Calu3 (cell line): Measurements from ENCODE around the gene SSBP4. TPM values are rescaled to one million over a fixed set of nuclear protein-coding genes. Genes with fewer than 3 reads are reported as not detected.
A peak's percentile ranks its signal among the peaks of the same experiment; 100 is the strongest.

Experiments
- BruUV-seq: library from RNA; stranded (reverse); fragments of 400-500 nt; replicated peaks from 2 replicates; lab custom pipeline; 2021; lab: Mats Ljungman, UMichigan
- CTCF ChIA-PET: fragments of 300-600 bp; sonication (Branson Sonifier 250); formaldehyde crosslinking; loops from one replicate; lab custom pipeline; 2022; ENCODE audit warnings: antibody characterized with exemption; lab: Charles Lee
- DNase-seq: peaks from one replicate; pipeline ENCODE4 v3.0.0; 2022
- H3K27ac Mint-ChIP-seq: one replicate; pipeline ENCODE4 v1.8.0; 2022; ENCODE audit warnings: mixed read lengths; ENCODE audit not compliant: unreplicated experiment
- H3K27me3 Mint-ChIP-seq: one replicate; pipeline ENCODE4 v1.8.0; 2022; ENCODE audit warnings: mixed read lengths; ENCODE audit not compliant: unreplicated experiment
- H3K36me3 Mint-ChIP-seq: one replicate; pipeline ENCODE4 v1.8.0; 2022; ENCODE audit warnings: mild to moderate bottlenecking, moderate library complexity, mixed read lengths; ENCODE audit not compliant: insufficient read depth, unreplicated experiment
- H3K4me1 Mint-ChIP-seq: one replicate; pipeline ENCODE4 v1.8.0; 2022; ENCODE audit warnings: mild to moderate bottlenecking, low read depth, mixed read lengths; ENCODE audit not compliant: unreplicated experiment
- H3K4me3 Mint-ChIP-seq: one replicate; pipeline ENCODE4 v1.8.0; 2022; ENCODE audit warnings: mild to moderate bottlenecking, low read depth, moderate library complexity, mixed read lengths; ENCODE audit not compliant: unreplicated experiment
- H3K9me3 Mint-ChIP-seq: one replicate; pipeline ENCODE4 v1.8.0; 2022; ENCODE audit warnings: low read depth, mixed read lengths; ENCODE audit not compliant: unreplicated experiment
- intact Hi-C: fragments of 100-400 bp; cut with micrococcal nuclease; formaldehyde crosslinking; loops from one replicate; pipeline ENCODE4 v1.10.0; 2022; ENCODE audit not compliant: unreplicated experiment
- total RNA-seq: library from RNA; stranded (reverse); gene quantifications from 2 replicates; pipeline ENCODE4 v1.2.3, GENCODE V29; 2022
- TF ChIP-seq, protein P1 (sequence below): fragments of 200-600 bp; IDR thresholded peaks from one replicate; pipeline ENCODE4 v1.8.0; 2022; ENCODE audit warnings: antibody characterized with exemption; ENCODE audit not compliant: unreplicated experiment

SSBP4 gene
- total RNA-seq, 1 experiment from 2014 or later: 51.5 TPM

DNA sequence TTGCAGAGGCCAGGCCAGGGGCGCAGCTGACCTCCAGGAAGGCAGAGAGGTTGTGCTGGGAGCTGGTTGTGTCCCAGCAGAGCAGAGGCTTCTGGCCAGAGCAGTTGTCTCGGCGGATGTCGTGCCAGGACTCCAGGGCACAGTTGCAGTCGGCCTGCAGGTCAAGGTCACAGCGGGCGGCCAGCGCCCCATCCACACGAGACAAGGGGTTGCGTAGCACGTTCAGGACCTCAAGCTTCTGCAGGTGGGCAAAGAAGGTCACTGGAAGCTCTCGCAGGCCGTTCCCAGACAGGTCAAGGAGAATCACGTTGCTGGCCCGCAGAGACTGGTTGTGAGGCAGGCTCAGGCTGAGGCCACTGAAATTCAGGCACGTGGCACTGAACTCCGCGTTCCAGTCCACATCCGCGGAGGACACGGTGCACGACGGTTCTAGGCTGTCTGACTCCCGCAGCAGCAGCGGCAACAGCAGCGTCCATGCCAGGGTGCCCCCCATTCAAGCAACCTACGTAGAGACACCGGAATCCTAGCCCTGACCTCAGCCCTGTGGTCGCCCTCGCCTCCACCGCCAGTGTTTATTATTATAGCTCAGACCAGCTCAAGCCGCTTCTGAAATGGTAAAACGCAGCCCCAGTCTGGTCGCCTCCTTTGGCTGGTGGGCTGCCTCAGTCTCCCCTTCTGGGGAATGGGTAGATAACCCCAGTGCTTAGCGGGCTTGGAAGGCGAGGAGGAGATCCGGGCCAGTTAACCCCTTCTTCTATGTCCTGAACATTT lies 22.5 kb upstream of the SSBP4 start:
- CTCF ChIA-PET: no interaction called here
- Mint-ChIP-seq H3K27me3 (no peaks in the 10 kb centered on the region), H3K4me3 (no peak overlapping the region), H3K27ac (no peak overlapping the region), H3K9me3 (no peaks in the 10 kb centered on the region), H3K36me3 (peaks cover 7% of the 10 kb centered on the region), H3K4me1 (peaks cover 4% of the 10 kb centered on the region)
- no TSS peak for BruUV-seq
- DNase-seq: no peak
- intact Hi-C loops: no loop called here
- TF ChIP-seq, protein P1, sequence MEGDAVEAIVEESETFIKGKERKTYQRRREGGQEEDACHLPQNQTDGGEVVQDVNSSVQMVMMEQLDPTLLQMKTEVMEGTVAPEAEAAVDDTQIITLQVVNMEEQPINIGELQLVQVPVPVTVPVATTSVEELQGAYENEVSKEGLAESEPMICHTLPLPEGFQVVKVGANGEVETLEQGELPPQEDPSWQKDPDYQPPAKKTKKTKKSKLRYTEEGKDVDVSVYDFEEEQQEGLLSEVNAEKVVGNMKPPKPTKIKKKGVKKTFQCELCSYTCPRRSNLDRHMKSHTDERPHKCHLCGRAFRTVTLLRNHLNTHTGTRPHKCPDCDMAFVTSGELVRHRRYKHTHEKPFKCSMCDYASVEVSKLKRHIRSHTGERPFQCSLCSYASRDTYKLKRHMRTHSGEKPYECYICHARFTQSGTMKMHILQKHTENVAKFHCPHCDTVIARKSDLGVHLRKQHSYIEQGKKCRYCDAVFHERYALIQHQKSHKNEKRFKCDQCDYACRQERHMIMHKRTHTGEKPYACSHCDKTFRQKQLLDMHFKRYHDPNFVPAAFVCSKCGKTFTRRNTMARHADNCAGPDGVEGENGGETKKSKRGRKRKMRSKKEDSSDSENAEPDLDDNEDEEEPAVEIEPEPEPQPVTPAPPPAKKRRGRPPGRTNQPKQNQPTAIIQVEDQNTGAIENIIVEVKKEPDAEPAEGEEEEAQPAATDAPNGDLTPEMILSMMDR: no peak

- Mint-ChIP-seq H3K9me3 (no peaks in the 10 kb centered on the region), H3K36me3 (peaks cover 10% of the 10 kb centered on the region), H3K27ac (no peak within 1 kb of the TSS), H3K4me1 (peaks cover 13% of the 10 kb centered on the region), H3K4me3 (no peak within 1 kb of the TSS), H3K27me3 (no peaks in the 10 kb centered on the region)
- intact Hi-C loops: no loop called here
- CTCF ChIA-PET: no interaction called here
- no TSS peak for BruUV-seq
- TF ChIP-seq, protein P1: no peak
- DNase-seq: no peak
These were observed 21.7 kb upstream of the SSBP4 start, which contains the start of gene LRRC25 for GRCh38 chr19:18397242-18398202. Gene LRRC25 (minus strand): TSS chr19:18397622. CDS start chr19:18396963, 659 bp downstream.

DNA sequence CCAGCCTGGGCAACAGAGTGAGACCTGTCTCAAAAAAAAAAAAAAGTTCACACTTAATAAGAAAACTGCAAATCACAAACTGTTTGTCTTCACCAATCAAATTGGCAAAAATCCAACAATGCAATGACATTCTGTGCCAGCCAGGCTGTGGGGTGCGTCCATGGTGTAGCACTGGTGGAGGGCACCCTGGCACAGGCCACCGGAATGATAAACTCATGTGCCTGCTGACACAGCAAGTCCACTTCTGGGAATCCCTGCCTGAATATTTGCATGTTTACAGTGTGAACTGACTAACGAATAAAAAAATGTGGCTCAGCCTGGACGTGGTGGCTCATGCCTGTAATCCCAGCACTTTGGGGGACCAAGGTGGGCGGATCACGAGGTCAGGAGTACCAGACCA lies 20.2 kb upstream of the SSBP4 start:
- H3K27ac Mint-ChIP-seq: no peak overlapping the region
- DNase-seq: peak; percentile 57
- CTCF ChIA-PET: interaction anchor here (0.6 kb wide), 1 partner anchor 671 kb away, joined by 6 read pairs; no protein-coding TSS in a partner anchor

More for the DNA sequence above, 20.2 kb upstream of the SSBP4 start:
- TF ChIP-seq, protein P1: no peak
- H3K4me3 Mint-ChIP-seq: no peak overlapping the region
- peaks cover 24% of the 10 kb centered on the region for H3K4me1 Mint-ChIP-seq
- no TSS peak for BruUV-seq
- H3K27me3 Mint-ChIP-seq: no peaks in the 10 kb centered on the region
- intact Hi-C loops: no loop called here
- no peaks in the 10 kb centered on the region for H3K9me3 Mint-ChIP-seq
- peaks cover 16% of the 10 kb centered on the region for H3K36me3 Mint-ChIP-seq
